HepG2 (cell line): ENCODE data around the gene INHBB. TPM values are rescaled to one million over a fixed set of nuclear protein-coding genes. Genes with fewer than 3 reads are reported as not detected.
A peak's percentile ranks its signal among the peaks of the same experiment; 100 is the strongest.

Source experiments
- BORCS8-MEF2B ChIP-seq: sonication (generic); formaldehyde crosslinking; IDR thresholded peaks from 2 replicates; pipeline ENCODE4 v1.8.0; 2022; ENCODE audit warnings: mild to moderate bottlenecking, missing genetic modification reagents
- EP300 ChIP-seq, 3 experiments: sonication (generic) in 1 of 3; formaldehyde crosslinking in 1 of 3; IDR thresholded peaks; 2 replicates each; pipeline versions ENCODE4 v1.5.1 to v1.6.1; 2011 to 2020; ENCODE audit warnings: low read depth in 2 of 3, low read length in 2 of 3, borderline replicate concordance in 1 of 3, improper control_type of control experiment in 1 of 3, mild to moderate bottlenecking in 1 of 3, missing genetic modification reagents in 1 of 3, moderate library complexity in 1 of 3
- FOXP4 ChIP-seq: sonication (generic); formaldehyde crosslinking; IDR thresholded peaks from 2 replicates; pipeline ENCODE4 v1.4.0; 2020; ENCODE audit warnings: missing genetic modification reagents
- MEIS1 ChIP-seq: sonication (generic); formaldehyde crosslinking; IDR thresholded peaks from 2 replicates; pipeline ENCODE4 v1.9.0; 2021; ENCODE audit warnings: mild to moderate bottlenecking, missing genetic modification reagents, moderate library complexity, borderline replicate concordance
- MXI1 ChIP-seq: IDR thresholded peaks from 3 replicates; pipeline ENCODE4 v1.6.1; 2012; ENCODE audit warnings: low read depth, low read length, inconsistent platforms, borderline replicate concordance
- PATZ1 ChIP-seq: sonication (generic); formaldehyde crosslinking; IDR thresholded peaks from 2 replicates; pipeline ENCODE4 v1.4.0; 2020; ENCODE audit warnings: missing genetic modification reagents
- ZBTB38 ChIP-seq: sonication (generic); formaldehyde crosslinking; IDR thresholded peaks from 2 replicates; pipeline ENCODE4 v1.5.1; 2020; ENCODE audit warnings: mild to moderate bottlenecking, missing genetic modification reagents
- ZGPAT ChIP-seq: IDR thresholded peaks from 2 replicates; pipeline ENCODE4 v1.6.1; 2016; ENCODE audit warnings: mild to moderate bottlenecking
- ZNF12 ChIP-seq: sonication (generic); formaldehyde crosslinking; IDR thresholded peaks from 2 replicates; pipeline ENCODE4 v1.5.0; 2020; ENCODE audit warnings: missing genetic modification reagents
- ZNF552 ChIP-seq: sonication (generic); formaldehyde crosslinking; IDR thresholded peaks from 2 replicates; pipeline ENCODE4 v1.9.0; 2022; ENCODE audit warnings: missing genetic modification reagents, mild to moderate bottlenecking, borderline replicate concordance
- ZNF629 ChIP-seq: sonication (generic); formaldehyde crosslinking; conservative IDR thresholded peaks from 2 replicates; pipeline ENCODE4 v1.5.0; 2020; ENCODE audit warnings: missing genetic modification reagents
- ZNF687 ChIP-seq: sonication (generic); formaldehyde crosslinking; IDR thresholded peaks from 2 replicates; pipeline ENCODE4 v1.5.1; 2020; ENCODE audit warnings: mild to moderate bottlenecking, missing genetic modification reagents, moderate library complexity
- ZNF792 ChIP-seq: IDR thresholded peaks from 2 replicates; pipeline ENCODE4 v1.6.1; 2016
- polyA plus RNA-seq, 8 experiments: library from polyadenylated mRNA; depleted of rRNA in 3 of 8; stranded (reverse) in 7 of 8; unstranded in 1 of 8; fragments of >200 nt; fragmentation: Illumina TruSeq in 4 of 8; extraction: Trizol in 4 of 8; gene quantifications; 2 replicates each; pipeline versions ENCODE4 v1.2.1 to v1.2.3, GENCODE V29; 2011 to 2016; ENCODE audit warnings: low read depth in 4 of 8, missing spikeins in 1 of 8, mixed read lengths in 1 of 8; ENCODE audit not compliant: insufficient read depth in 1 of 8
- total RNA-seq, 5 experiments: library from RNA; depleted of rRNA; stranded (reverse); fragments of >200 nt; fragmentation: Illumina TruSeq; extraction: Trizol; gene quantifications; 2 replicates each; pipeline ENCODE4 v1.2.3, GENCODE V29; 2016; ENCODE audit warnings: low read depth in 1 of 5

The INHBB gene
- total and polyA plus RNA-seq, 2 of the 13 experiments (the other 11 are each of a cell fraction or from before 2014, with no cell fraction given) = 0.20 to 1.7 TPM

GRCh38 chr2:120396861-120397811, 51.2 kb downstream of the INHBB start (continued):
- TF ChIP-seq EP300 (IDR thresholded peaks at IDR 0.05; ENCODE audit: low read depth in 2 of 2, low read length in 2 of 2) (peak in 1 of 2 experiments; percentile 41; a peak in 1 of 4 replicates), EP300 (CRISPR knock-in tag; IDR thresholded peaks at IDR 0.05; ENCODE audit: borderline replicate concordance) (no peak; the same call in 1 of the 2 replicates), PATZ1 (peak; percentile 63; the same call in 1 of the 2 replicates), ZGPAT (CRISPR knock-in tag) (peak; percentile 21; the same call in 1 of the 2 replicates), ZNF792 (CRISPR knock-in tag) (0 out of 2 replicates have a peak, but pooled peaks have one; percentile 8), ZNF552 (no peak), ZNF629 (CRISPR knock-in tag) (no peak), MEIS1 (0 out of 2 replicates have a peak, but pooled peaks have one; percentile 40), ZBTB38 (CRISPR knock-in tag) (0 out of 2 replicates have a peak, but pooled peaks have one; percentile 9), FOXP4 (CRISPR knock-in tag) (no peak), BORCS8-MEF2B (CRISPR knock-in tag) (peak; percentile 29; the same call in 1 of the 2 replicates), MXI1 (no peak), ZNF687 (peak; percentile 58), ZNF12 (CRISPR knock-in tag) (no peak)
